Measurements from ENCODE around the gene MLF2. TPM values are rescaled to one million over a fixed set of nuclear protein-coding genes. Genes with fewer than 3 reads are reported as not detected.

Gene MLF2
- total RNA-seq, 1 experiment from 2014 or later = 309 TPM

DNA sequence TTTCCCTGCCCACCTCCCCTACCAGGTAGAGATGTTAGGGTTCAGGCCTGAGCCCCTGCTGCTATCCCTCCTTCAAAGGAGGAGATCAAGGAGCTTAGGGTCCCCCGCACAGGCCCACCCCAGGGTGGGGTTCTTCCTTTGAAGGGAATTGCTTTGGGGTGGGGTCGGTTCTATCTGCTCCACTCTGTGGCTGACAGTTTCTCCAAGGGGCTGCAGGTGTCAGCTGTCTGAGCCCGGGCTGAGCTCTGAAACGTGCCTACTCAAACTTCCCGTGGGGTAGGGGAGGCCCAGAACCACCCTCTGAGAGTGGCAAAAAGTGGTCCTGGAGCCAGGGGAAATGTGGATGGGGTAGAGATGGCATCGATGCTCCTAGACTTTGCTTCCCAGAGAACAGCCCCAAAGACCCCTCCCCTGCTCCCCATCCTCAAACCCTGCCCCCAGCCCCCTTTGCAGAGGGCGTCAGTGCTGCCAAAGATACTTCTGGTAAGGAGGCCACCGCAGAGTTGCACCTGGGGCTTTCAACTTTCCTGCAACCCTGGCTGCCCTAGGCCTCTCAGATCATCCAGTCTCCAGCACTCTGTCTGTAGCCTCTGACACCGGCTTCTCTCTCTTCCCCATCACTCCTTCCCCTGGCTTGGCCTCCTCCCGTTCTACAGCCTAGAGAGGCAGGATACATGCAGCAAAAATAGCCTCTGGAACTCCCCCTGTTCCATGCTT, 30.1 kb upstream of the MLF2 start:
- ChIA-PET RAD21 (ENCODE audit: low non-redundant PET in 1 of 2, low total read pairs in 2 of 2, uncharacterized antibody in 2 of 2, unreplicated experiment in 2 of 2) (no interaction called here), CTCF (no interaction called here)
- no TSS peak for BruUV-seq (replicated peaks)

DNA sequence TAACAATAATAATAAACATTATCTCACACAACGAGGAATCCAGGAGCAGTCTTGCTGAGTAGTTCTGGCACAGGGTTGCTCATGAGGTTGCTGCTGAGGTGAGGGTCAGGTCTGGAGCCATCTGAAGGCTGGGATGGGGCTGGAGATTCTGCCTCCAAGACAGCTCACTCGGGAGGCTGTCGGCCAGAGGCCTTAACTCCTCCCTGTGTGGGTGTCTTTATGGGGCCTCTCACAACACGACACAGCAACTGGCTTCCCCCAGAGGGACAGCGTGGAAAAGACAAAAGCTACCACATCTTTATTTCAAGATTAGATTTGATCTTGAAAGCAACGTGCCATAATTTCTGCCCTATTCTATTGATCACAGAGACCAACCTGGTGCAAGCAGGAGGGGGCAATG, 29.2 kb upstream of the MLF2 start:
- intact Hi-C loops (cut with micrococcal nuclease) = no loop called here
- ChIA-PET CTCF (interaction anchor here (1.0 to 2.5 kb wide), 2 partner anchors 28 to 224 kb away, joined by 3 to 16 read pairs; partner anchors contain the start of gene MLF2), POLR2A (interaction anchor here (0.9 kb wide), 1 partner anchor 16 kb away, joined by 4 read pairs; the partner anchor contains the start of gene PTMS), RAD21 (ENCODE audit: low non-redundant PET in 1 of 2, low total read pairs in 2 of 2, uncharacterized antibody in 2 of 2, unreplicated experiment in 2 of 2) (no interaction called here)
- H4K20me1 ChIP-seq (ENCODE audit: insufficient read depth) = no peaks in the 10 kb centered on the region
- no peaks in the 10 kb centered on the region for H3K9me2 ChIP-seq (ENCODE audit: insufficient read depth)
- DNase-seq (ENCODE audit: low read depth, low spot score) (no peak), ATAC-seq (no peak)
- H3K79me2 ChIP-seq (ENCODE audit: insufficient read depth, low read length) = no peaks in the 10 kb centered on the region
- no peaks in the 10 kb centered on the region for H3K9me3 ChIP-seq (ENCODE audit: control insufficient read depth in 1 of 2, insufficient read depth in 1 of 2, low read depth in 1 of 2, low read length in 2 of 2)
- no TSS peak for BruUV-seq (replicated peaks)
- H3K27ac ChIP-seq (ENCODE audit: low read depth, low read length) = no peak overlapping the region
- H2AFZ ChIP-seq (ENCODE audit: low read depth, low read length, poor library complexity, severe bottlenecking) = no peak overlapping the region
- H3K36me3 ChIP-seq (ENCODE audit: control insufficient read depth in 1 of 2, insufficient read depth in 2 of 2, low read length in 2 of 2) = no peaks in the 10 kb centered on the region
- H3K4me2 ChIP-seq (ENCODE audit: low read length) = no peak overlapping the region
- no peak overlapping the region for H3K9ac ChIP-seq (ENCODE audit: low read length)
- H3K27me3 ChIP-seq (ENCODE audit: insufficient read depth, low read length) = no peaks in the 10 kb centered on the region
- H3K4me1 ChIP-seq (ENCODE audit: control insufficient read depth in 1 of 2, insufficient read depth in 2 of 2, low read length in 2 of 2) = peaks cover 11 to 26% of the 10 kb centered on the region in 2 experiments; a peak in 3 of 4 replicates
- H3K4me3 ChIP-seq (replicated peaks in 1 of 2; ENCODE audit: low read depth in 1 of 2, low read length in 2 of 2) = no peak overlapping the region
- TF ChIP-seq, protein P1, sequence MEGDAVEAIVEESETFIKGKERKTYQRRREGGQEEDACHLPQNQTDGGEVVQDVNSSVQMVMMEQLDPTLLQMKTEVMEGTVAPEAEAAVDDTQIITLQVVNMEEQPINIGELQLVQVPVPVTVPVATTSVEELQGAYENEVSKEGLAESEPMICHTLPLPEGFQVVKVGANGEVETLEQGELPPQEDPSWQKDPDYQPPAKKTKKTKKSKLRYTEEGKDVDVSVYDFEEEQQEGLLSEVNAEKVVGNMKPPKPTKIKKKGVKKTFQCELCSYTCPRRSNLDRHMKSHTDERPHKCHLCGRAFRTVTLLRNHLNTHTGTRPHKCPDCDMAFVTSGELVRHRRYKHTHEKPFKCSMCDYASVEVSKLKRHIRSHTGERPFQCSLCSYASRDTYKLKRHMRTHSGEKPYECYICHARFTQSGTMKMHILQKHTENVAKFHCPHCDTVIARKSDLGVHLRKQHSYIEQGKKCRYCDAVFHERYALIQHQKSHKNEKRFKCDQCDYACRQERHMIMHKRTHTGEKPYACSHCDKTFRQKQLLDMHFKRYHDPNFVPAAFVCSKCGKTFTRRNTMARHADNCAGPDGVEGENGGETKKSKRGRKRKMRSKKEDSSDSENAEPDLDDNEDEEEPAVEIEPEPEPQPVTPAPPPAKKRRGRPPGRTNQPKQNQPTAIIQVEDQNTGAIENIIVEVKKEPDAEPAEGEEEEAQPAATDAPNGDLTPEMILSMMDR (IDR thresholded peaks at IDR 0.05 in 2 of 3, conservative IDR thresholded peaks at IDR 0.05 in 1 of 3; ENCODE audit: borderline replicate concordance in 1 of 3, insufficient read depth in 1 of 3, low read depth in 2 of 3, low read length in 2 of 3) = no peak
- TF ChIP-seq EZH2 (IDR thresholded peaks at IDR 0.05) (no peak), EZH2phosphoT487 (IDR thresholded peaks at IDR 0.05; ENCODE audit: borderline replicate concordance) (no peak), YY1 (IDR thresholded peaks at IDR 0.05; ENCODE audit: extremely low read depth, insufficient replicate concordance, low read depth, low read length) (no peak), CBX3 (IDR thresholded peaks at IDR 0.05; ENCODE audit: low read depth) (no peak), JUND (IDR thresholded peaks at IDR 0.05) (no peak), TCF7L2 (IDR thresholded peaks at IDR 0.05; ENCODE audit: borderline replicate concordance, extremely low read depth, insufficient read depth, insufficient read length) (no peak)
- TF ChIP-seq, protein P2, sequence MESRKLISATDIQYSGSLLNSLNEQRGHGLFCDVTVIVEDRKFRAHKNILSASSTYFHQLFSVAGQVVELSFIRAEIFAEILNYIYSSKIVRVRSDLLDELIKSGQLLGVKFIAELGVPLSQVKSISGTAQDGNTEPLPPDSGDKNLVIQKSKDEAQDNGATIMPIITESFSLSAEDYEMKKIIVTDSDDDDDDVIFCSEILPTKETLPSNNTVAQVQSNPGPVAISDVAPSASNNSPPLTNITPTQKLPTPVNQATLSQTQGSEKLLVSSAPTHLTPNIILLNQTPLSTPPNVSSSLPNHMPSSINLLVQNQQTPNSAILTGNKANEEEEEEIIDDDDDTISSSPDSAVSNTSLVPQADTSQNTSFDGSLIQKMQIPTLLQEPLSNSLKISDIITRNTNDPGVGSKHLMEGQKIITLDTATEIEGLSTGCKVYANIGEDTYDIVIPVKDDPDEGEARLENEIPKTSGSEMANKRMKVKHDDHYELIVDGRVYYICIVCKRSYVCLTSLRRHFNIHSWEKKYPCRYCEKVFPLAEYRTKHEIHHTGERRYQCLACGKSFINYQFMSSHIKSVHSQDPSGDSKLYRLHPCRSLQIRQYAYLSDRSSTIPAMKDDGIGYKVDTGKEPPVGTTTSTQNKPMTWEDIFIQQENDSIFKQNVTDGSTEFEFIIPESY (IDR thresholded peaks at IDR 0.05; ENCODE audit: extremely low read depth, insufficient replicate concordance, low read length) = no peak

More for the DNA sequence above, 30.1 kb upstream of the MLF2 start:
- H2AFZ ChIP-seq (ENCODE audit: low read depth, low read length, poor library complexity, severe bottlenecking) = no peak overlapping the region
- peaks cover 11 to 26% of the 10 kb centered on the region in 2 experiments; a peak in 3 of 4 replicates for H3K4me1 ChIP-seq (ENCODE audit: control insufficient read depth in 1 of 2, insufficient read depth in 2 of 2, low read length in 2 of 2)
- intact Hi-C loops (cut with micrococcal nuclease) = no loop called here
- no peak for ATAC-seq
- DNase-seq (ENCODE audit: low read depth, low spot score) = no peak
- H3K4me2 ChIP-seq (ENCODE audit: low read length) = no peak overlapping the region
- no peak overlapping the region for H3K4me3 ChIP-seq (replicated peaks in 1 of 2; ENCODE audit: low read depth in 1 of 2, low read length in 2 of 2)
- no peak overlapping the region for H3K9ac ChIP-seq (ENCODE audit: low read length)
- TF ChIP-seq ZFX (IDR thresholded peaks at IDR 0.05) (no peak), POLR2A (IDR thresholded peaks at IDR 0.05; ENCODE audit: borderline replicate concordance, extremely low read depth, insufficient read depth, insufficient read length) (no peak), SRF (IDR thresholded peaks at IDR 0.05; ENCODE audit: low read depth) (no peak), TCF7L2 (IDR thresholded peaks at IDR 0.05; ENCODE audit: borderline replicate concordance, extremely low read depth, insufficient read depth, insufficient read length) (no peak), SP1 (IDR thresholded peaks at IDR 0.05; ENCODE audit: low read depth) (no peak)
- H3K9me2 ChIP-seq (ENCODE audit: insufficient read depth) = no peaks in the 10 kb centered on the region
- H4K20me1 ChIP-seq (ENCODE audit: insufficient read depth) = no peaks in the 10 kb centered on the region
- no peaks in the 10 kb centered on the region for H3K27me3 ChIP-seq (ENCODE audit: insufficient read depth, low read length)
- H3K79me2 ChIP-seq (ENCODE audit: insufficient read depth, low read length) = no peaks in the 10 kb centered on the region
- H3K9me3 ChIP-seq (ENCODE audit: control insufficient read depth in 1 of 2, insufficient read depth in 1 of 2, low read depth in 1 of 2, low read length in 2 of 2) = no peaks in the 10 kb centered on the region
- no peaks in the 10 kb centered on the region for H3K36me3 ChIP-seq (ENCODE audit: control insufficient read depth in 1 of 2, insufficient read depth in 2 of 2, low read length in 2 of 2)
- no peak overlapping the region for H3K27ac ChIP-seq (ENCODE audit: low read depth, low read length)
- POLR2A ChIA-PET = no interaction called here

Data from HCT116 (cell line).